Measurements from ENCODE around the gene FGF4. TPM values are rescaled to one million over a fixed set of nuclear protein-coding genes. Genes with fewer than 3 reads are reported as not detected.

FGF4 gene
- polyA plus RNA-seq, 1 experiment = not detected

- ChIA-PET CTCF (no interaction called here), POLR2A (no interaction called here)
- peaks cover 52% of the 10 kb centered on the region for H3K27me3 ChIP-seq (ENCODE audit: control insufficient read depth, insufficient read depth, low read length)
- no peak for TF ChIP-seq CTCF (IDR thresholded peaks at IDR 0.05; ENCODE audit: insufficient read depth, low read depth, low read length)
- no peak overlapping the region for H3K4me3 ChIP-seq (ENCODE audit: low read depth, low read length)
- no peak for DNase-seq (ENCODE audit: low read depth)
- H3K36me3 ChIP-seq (ENCODE audit: control insufficient read depth, insufficient read depth, low read length) = no peaks in the 10 kb centered on the region
Measured at GRCh38 chr11:69820441-69820840, 45.3 kb upstream of the FGF4 start.

GRCh38 chr11:69819541-69820070 lies 44.5 kb upstream of the FGF4 start:
- Histone ChIP-seq H3K36me3 (ENCODE audit: control insufficient read depth, insufficient read depth, low read length) (no peaks in the 10 kb centered on the region), H3K4me3 (ENCODE audit: low read depth, low read length) (no peak overlapping the region), H3K27me3 (ENCODE audit: control insufficient read depth, insufficient read depth, low read length) (peaks cover 53% of the 10 kb centered on the region)
- no peak for TF ChIP-seq CTCF (IDR thresholded peaks at IDR 0.05; ENCODE audit: insufficient read depth, low read depth, low read length)
- CTCF ChIA-PET = no interaction called here
- POLR2A ChIA-PET = no interaction called here
- no peak for DNase-seq (ENCODE audit: low read depth)

- no peak for DNase-seq (ENCODE audit: low read depth)
- no peak for TF ChIP-seq CTCF (IDR thresholded peaks at IDR 0.05; ENCODE audit: insufficient read depth, low read depth, low read length)
- ChIA-PET CTCF (no interaction called here), POLR2A (no interaction called here)
- H3K27me3 ChIP-seq (ENCODE audit: control insufficient read depth, insufficient read depth, low read length) = peaks cover 53% of the 10 kb centered on the region
- no peak within 1 kb of the TSS for H3K4me3 ChIP-seq (ENCODE audit: low read depth, low read length)
- H3K36me3 ChIP-seq (ENCODE audit: control insufficient read depth, insufficient read depth, low read length) = no peaks in the 10 kb centered on the region
Measured at GRCh38 chr11:69818603-69819441, 43.7 kb upstream of the FGF4 start, which contains the start of gene FGF3. TSS of gene FGF3 (minus strand) at chr11:69819416. CDS start at chr11:69818933, 483 bp downstream.

GRCh38 chr11:69818231-69818602 lies 43.1 kb upstream of the FGF4 start:
- CTCF ChIA-PET = no interaction called here
- no peak for DNase-seq (ENCODE audit: low read depth)
- POLR2A ChIA-PET = no interaction called here
- no peak for TF ChIP-seq CTCF (IDR thresholded peaks at IDR 0.05; ENCODE audit: insufficient read depth, low read depth, low read length)
- Histone ChIP-seq H3K36me3 (ENCODE audit: control insufficient read depth, insufficient read depth, low read length) (no peaks in the 10 kb centered on the region), H3K4me3 (ENCODE audit: low read depth, low read length) (no peak overlapping the region), H3K27me3 (ENCODE audit: control insufficient read depth, insufficient read depth, low read length) (peaks cover 49% of the 10 kb centered on the region)

- CTCF ChIA-PET = no interaction called here
- no peak for DNase-seq (ENCODE audit: low read depth)
Measured at GRCh38 chr11:69817265-69818230, 42.4 kb upstream of the FGF4 start.

More at GRCh38 chr11:69817265-69818230, 42.4 kb upstream of the FGF4 start:
- no peaks in the 10 kb centered on the region for H3K36me3 ChIP-seq (ENCODE audit: control insufficient read depth, insufficient read depth, low read length)
- H3K27me3 ChIP-seq (ENCODE audit: control insufficient read depth, insufficient read depth, low read length) = peaks cover 44% of the 10 kb centered on the region
- POLR2A ChIA-PET = no interaction called here
- TF ChIP-seq CTCF (IDR thresholded peaks at IDR 0.05; ENCODE audit: insufficient read depth, low read depth, low read length) = no peak
- no peak overlapping the region for H3K4me3 ChIP-seq (ENCODE audit: low read depth, low read length)
